Measurements from ENCODE around the gene USP15.

Gene USP15

GRCh38 chr12:62290846-62291245 lies 30.6 kb downstream of the USP15 start:
- no peaks in the 10 kb centered on the region for H3K27me3 ChIP-seq
- no peaks in the 10 kb centered on the region for H3K9me3 ChIP-seq
- peaks cover 23% of the 10 kb centered on the region for H3K36me3 ChIP-seq
- H3K27ac ChIP-seq = no peak overlapping the region
- H3K4me1 ChIP-seq (ENCODE audit: control insufficient read depth in 1 of 2, insufficient read depth in 1 of 2, low read depth in 1 of 2, low read length in 1 of 2) = peaks cover 14 to 29% of the 10 kb centered on the region in 2 experiments
- TF ChIP-seq CTCF (IDR thresholded peaks at IDR 0.05) = no peak
- no peak overlapping the region for H3K4me3 ChIP-seq (ENCODE audit: low read depth in 1 of 2, low read length in 1 of 2)

- Histone ChIP-seq H3K27ac (peak overlapping the region; percentile 41), H3K36me3 (peaks cover 31% of the 10 kb centered on the region), H3K4me3 (ENCODE audit: low read depth in 1 of 2, low read length in 1 of 2) (no peak overlapping the region), H3K4me1 (ENCODE audit: control insufficient read depth in 1 of 2, insufficient read depth in 1 of 2, low read depth in 1 of 2, low read length in 1 of 2) (peaks cover 21 to 33% of the 10 kb centered on the region in 2 experiments), H3K27me3 (no peaks in the 10 kb centered on the region), H3K9me3 (no peaks in the 10 kb centered on the region)
- TF ChIP-seq CTCF (IDR thresholded peaks at IDR 0.05) = no peak
Measured at GRCh38 chr12:62291864-62292760, 31.9 kb downstream of the USP15 start.

GRCh38 chr12:62292761-62293344 lies 32.6 kb downstream of the USP15 start:
- peaks cover 32% of the 10 kb centered on the region for H3K36me3 ChIP-seq
- H3K4me1 ChIP-seq (ENCODE audit: control insufficient read depth in 1 of 2, insufficient read depth in 1 of 2, low read depth in 1 of 2, low read length in 1 of 2) = peaks cover 28 to 36% of the 10 kb centered on the region in 2 experiments
- no peak for TF ChIP-seq CTCF (IDR thresholded peaks at IDR 0.05)
- no peak overlapping the region for H3K4me3 ChIP-seq (ENCODE audit: low read depth in 1 of 2, low read length in 1 of 2)
- no peaks in the 10 kb centered on the region for H3K9me3 ChIP-seq
- peak overlapping the region; percentile 41 for H3K27ac ChIP-seq
- no peaks in the 10 kb centered on the region for H3K27me3 ChIP-seq

GRCh38 chr12:62294378-62294777 lies 34.2 kb downstream of the USP15 start:
- H3K27me3 ChIP-seq = no peaks in the 10 kb centered on the region
- TF ChIP-seq CTCF (IDR thresholded peaks at IDR 0.05) = no peak
- peaks cover 38% of the 10 kb centered on the region for H3K36me3 ChIP-seq
- peaks cover 30 to 33% of the 10 kb centered on the region in 2 experiments for H3K4me1 ChIP-seq (ENCODE audit: control insufficient read depth in 1 of 2, insufficient read depth in 1 of 2, low read depth in 1 of 2, low read length in 1 of 2)
- no peak overlapping the region for H3K4me3 ChIP-seq (ENCODE audit: low read depth in 1 of 2, low read length in 1 of 2)
- H3K27ac ChIP-seq = no peak overlapping the region
- no peaks in the 10 kb centered on the region for H3K9me3 ChIP-seq

- H3K4me3 ChIP-seq (ENCODE audit: low read depth in 1 of 2, low read length in 1 of 2) = no peak overlapping the region
- peaks cover 38% of the 10 kb centered on the region for H3K36me3 ChIP-seq
- peaks cover 34 to 37% of the 10 kb centered on the region in 2 experiments for H3K4me1 ChIP-seq (ENCODE audit: control insufficient read depth in 1 of 2, insufficient read depth in 1 of 2, low read depth in 1 of 2, low read length in 1 of 2)
- no peak for TF ChIP-seq CTCF (IDR thresholded peaks at IDR 0.05)
- H3K9me3 ChIP-seq = no peaks in the 10 kb centered on the region
- no peaks in the 10 kb centered on the region for H3K27me3 ChIP-seq
- peak overlapping the region; percentile 66 for H3K27ac ChIP-seq
Measured at GRCh38 chr12:62296001-62296400, 35.8 kb downstream of the USP15 start.
